Measurements from ENCODE around the gene EZR. TPM values are rescaled to one million over a fixed set of nuclear protein-coding genes. Genes with fewer than 3 reads are reported as not detected.

The EZR gene
- total and polyA plus RNA-seq, 2 of the 8 experiments (the other 6 are each of a cell fraction or from before 2014, with no cell fraction given), result 122 to 286 TPM

DNA sequence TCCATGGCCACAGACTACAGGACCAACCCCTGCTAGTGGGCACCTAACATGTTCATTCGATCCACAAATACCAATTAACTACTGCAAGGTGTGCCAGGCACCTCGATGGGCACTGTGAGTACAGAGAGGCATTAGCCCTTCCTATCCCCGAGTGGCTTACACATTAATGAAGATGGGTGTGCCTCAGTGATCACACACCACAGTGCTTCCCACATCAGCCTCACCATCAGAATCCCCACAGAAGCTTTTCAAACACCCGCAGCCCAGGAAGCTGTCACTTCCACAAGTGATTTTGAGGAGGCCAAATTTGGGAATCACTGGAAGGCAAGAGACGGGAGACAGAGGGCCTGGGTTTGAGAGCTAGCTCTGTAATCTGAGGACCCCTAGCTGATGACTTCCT is 23.7 kb downstream of the EZR start (continued):
- TF ChIP-seq, protein P1, sequence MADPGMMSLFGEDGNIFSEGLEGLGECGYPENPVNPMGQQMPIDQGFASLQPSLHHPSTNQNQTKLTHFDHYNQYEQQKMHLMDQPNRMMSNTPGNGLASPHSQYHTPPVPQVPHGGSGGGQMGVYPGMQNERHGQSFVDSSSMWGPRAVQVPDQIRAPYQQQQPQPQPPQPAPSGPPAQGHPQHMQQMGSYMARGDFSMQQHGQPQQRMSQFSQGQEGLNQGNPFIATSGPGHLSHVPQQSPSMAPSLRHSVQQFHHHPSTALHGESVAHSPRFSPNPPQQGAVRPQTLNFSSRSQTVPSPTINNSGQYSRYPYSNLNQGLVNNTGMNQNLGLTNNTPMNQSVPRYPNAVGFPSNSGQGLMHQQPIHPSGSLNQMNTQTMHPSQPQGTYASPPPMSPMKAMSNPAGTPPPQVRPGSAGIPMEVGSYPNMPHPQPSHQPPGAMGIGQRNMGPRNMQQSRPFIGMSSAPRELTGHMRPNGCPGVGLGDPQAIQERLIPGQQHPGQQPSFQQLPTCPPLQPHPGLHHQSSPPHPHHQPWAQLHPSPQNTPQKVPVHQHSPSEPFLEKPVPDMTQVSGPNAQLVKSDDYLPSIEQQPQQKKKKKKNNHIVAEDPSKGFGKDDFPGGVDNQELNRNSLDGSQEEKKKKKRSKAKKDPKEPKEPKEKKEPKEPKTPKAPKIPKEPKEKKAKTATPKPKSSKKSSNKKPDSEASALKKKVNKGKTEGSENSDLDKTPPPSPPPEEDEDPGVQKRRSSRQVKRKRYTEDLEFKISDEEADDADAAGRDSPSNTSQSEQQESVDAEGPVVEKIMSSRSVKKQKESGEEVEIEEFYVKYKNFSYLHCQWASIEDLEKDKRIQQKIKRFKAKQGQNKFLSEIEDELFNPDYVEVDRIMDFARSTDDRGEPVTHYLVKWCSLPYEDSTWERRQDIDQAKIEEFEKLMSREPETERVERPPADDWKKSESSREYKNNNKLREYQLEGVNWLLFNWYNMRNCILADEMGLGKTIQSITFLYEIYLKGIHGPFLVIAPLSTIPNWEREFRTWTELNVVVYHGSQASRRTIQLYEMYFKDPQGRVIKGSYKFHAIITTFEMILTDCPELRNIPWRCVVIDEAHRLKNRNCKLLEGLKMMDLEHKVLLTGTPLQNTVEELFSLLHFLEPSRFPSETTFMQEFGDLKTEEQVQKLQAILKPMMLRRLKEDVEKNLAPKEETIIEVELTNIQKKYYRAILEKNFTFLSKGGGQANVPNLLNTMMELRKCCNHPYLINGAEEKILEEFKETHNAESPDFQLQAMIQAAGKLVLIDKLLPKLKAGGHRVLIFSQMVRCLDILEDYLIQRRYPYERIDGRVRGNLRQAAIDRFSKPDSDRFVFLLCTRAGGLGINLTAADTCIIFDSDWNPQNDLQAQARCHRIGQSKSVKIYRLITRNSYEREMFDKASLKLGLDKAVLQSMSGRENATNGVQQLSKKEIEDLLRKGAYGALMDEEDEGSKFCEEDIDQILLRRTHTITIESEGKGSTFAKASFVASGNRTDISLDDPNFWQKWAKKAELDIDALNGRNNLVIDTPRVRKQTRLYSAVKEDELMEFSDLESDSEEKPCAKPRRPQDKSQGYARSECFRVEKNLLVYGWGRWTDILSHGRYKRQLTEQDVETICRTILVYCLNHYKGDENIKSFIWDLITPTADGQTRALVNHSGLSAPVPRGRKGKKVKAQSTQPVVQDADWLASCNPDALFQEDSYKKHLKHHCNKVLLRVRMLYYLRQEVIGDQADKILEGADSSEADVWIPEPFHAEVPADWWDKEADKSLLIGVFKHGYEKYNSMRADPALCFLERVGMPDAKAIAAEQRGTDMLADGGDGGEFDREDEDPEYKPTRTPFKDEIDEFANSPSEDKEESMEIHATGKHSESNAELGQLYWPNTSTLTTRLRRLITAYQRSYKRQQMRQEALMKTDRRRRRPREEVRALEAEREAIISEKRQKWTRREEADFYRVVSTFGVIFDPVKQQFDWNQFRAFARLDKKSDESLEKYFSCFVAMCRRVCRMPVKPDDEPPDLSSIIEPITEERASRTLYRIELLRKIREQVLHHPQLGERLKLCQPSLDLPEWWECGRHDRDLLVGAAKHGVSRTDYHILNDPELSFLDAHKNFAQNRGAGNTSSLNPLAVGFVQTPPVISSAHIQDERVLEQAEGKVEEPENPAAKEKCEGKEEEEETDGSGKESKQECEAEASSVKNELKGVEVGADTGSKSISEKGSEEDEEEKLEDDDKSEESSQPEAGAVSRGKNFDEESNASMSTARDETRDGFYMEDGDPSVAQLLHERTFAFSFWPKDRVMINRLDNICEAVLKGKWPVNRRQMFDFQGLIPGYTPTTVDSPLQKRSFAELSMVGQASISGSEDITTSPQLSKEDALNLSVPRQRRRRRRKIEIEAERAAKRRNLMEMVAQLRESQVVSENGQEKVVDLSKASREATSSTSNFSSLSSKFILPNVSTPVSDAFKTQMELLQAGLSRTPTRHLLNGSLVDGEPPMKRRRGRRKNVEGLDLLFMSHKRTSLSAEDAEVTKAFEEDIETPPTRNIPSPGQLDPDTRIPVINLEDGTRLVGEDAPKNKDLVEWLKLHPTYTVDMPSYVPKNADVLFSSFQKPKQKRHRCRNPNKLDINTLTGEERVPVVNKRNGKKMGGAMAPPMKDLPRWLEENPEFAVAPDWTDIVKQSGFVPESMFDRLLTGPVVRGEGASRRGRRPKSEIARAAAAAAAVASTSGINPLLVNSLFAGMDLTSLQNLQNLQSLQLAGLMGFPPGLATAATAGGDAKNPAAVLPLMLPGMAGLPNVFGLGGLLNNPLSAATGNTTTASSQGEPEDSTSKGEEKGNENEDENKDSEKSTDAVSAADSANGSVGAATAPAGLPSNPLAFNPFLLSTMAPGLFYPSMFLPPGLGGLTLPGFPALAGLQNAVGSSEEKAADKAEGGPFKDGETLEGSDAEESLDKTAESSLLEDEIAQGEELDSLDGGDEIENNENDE (IDR thresholded peaks at IDR 0.05; ENCODE audit: insufficient replicate concordance, low read length), result no peak
- TF ChIP-seq RBBP5 (IDR thresholded peaks at IDR 0.05; ENCODE audit: borderline replicate concordance, low read depth, low read length), result no peak
- no peak for TF ChIP-seq SIRT6 (IDR thresholded peaks at IDR 0.05; ENCODE audit: low read length)
- TF ChIP-seq KDM1A (IDR thresholded peaks at IDR 0.05; ENCODE audit: borderline replicate concordance, low read length), result no peak
- no peak for TF ChIP-seq SP4 (IDR thresholded peaks at IDR 0.05; ENCODE audit: low read length)
- TF ChIP-seq RFX5 (IDR thresholded peaks at IDR 0.05; ENCODE audit: borderline replicate concordance, low read depth, low read length), result no peak
- no peak for TF ChIP-seq SIX5 (IDR thresholded peaks at IDR 0.05; ENCODE audit: low read depth, low read length)
- TF ChIP-seq FOSL1 (IDR thresholded peaks at IDR 0.05; ENCODE audit: insufficient read depth, low read depth, low read length), result no peak
